GM21367 (cell line): Measurements from ENCODE around the gene C22orf23.

ENCODE experiments used
- ATAC-seq: cut with Tn5 transposase; IDR thresholded peaks from one replicate; pipeline ENCODE4 v1.9.1; 2021; ENCODE audit not compliant: unreplicated experiment

C22orf23 gene

DNA sequence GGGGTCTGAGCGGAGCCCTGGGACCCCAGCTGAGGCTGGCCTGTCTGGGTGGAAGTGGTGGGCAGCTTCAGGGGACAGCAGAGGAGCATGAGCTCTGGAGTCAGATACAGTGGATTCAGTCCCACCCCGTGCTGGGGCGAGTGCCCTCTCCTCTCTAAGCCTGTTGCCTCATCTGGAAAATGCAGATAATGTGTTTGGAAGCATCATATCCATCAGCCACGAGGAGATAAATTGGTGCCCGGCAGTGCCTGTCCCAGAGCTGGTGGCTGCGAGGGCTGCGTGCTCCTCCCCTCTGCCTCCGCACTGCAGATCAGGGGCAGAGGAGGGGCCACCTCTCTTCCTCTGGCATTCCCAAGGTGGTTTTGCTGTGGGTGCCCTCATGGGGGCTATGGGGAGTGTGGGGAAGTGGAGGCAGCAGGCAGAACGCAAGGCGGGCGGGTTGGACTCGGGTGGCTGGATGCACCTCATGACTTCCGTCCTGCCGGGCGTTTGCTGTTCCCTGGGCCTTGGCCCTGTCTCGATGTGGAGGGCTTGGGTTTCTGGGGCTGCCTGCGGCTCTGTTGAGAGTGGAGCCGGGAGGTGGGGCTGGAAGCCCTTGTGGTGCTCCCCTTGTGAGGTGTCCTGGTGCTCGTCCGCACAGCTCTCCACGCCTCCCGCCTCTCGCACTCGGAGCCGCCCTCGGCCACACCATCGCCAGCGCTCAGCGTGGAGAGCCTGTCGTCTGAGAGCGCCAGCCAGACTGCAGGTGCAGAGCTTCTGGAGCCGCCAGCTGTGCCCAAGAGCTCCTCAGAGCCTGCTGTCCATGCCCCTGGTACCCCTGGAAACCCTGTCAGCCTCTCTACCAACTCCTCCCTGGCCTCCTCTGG, 26.4 kb downstream of the C22orf23 start:
- ATAC-seq = no peak

DNA sequence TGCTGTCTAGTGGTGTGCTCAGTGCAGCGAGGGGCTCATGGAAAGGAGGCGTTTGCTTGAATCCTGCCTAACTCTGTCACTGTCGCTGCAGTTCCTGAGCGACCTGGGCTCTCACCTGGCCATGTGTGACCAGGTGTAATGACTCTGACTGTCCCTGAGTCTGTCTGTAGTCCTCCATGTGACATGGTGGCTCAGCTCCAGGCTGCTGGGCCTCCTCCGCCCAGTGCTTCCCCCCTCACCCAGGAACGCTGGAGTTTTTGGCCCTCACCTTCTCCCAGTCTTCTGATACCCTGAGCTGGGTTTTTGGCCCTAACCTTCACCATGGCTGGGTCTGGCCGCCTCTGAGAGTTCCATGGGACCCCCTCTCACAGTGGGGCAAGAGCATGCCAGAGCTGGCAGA, 27.0 kb downstream of the C22orf23 start:
- ATAC-seq = no peak

- ATAC-seq = no peak
Observed at GRCh38 chr22:37925767-37926166, 27.6 kb downstream of the C22orf23 start.

DNA sequence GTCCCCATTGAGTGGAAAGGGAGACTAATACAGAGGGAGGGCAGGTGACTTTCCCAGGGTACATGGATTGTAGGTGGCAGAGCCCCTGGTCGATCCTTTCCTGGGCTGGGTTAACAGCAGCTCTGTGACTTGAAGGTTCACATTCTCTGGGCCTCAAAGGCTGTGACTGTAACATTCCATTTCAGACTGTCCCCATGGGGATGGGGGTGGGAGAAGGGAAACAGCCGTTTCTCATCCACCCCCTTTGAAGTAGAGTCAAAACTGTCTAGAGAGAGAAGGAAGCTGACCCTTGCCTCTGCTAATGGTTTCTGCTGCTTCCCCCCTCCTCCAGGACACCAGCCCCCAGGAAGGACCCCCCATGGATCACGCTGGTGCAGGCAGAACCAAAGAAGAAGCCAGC, 28.1 kb downstream of the C22orf23 start:
- no peak for ATAC-seq

- no peak for ATAC-seq
Observed at GRCh38 chr22:37924386-37925065, 28.9 kb downstream of the C22orf23 start.

DNA sequence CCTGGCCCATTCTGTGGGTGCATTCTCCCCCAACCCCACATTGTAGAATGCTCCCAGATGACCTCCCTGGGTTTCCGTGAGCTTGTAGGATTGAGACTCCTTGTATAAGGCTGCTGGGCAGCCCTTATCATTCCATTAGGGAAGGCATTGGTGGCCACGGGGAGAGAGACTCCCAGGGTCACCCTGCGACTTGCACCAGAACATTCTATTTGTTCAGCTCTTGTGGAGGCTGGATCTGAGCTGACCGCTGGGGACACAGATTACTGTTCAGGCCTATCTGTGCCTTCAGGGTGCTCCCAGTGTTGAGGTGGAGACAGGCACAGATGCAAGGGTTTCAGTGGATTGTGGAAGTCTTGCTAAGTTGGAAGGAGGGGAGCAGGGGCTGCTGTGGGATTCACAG, 29.5 kb downstream of the C22orf23 start:
- no peak for ATAC-seq

DNA sequence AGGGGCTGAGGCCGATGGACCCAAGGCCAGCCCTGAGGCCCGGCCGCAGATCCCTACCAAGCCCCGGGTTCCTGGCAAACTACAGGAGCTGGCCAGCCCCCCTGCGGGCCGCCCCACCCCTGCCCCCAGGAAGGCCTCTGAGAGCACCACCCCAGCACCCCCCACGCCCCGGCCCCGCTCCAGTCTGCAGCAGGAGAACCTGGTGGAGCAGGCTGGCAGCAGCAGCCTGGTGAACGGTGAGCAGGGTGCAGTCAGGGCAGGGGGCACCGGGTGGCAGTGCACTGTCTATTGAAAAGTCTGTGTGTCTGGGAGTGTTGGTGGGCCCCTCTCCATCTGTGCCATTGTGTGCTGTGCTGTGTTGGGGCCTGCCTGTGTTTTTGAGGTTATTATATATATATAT, 31.2 kb downstream of the C22orf23 start:
- ATAC-seq = no peak

- no peak for ATAC-seq
Observed at GRCh38 chr22:37920126-37920525, 33.3 kb downstream of the C22orf23 start.

- ATAC-seq = no peak
Observed at GRCh38 chr22:37918580-37919270, 34.7 kb downstream of the C22orf23 start.

GRCh38 chr22:37917874-37918548, 35.4 kb downstream of the C22orf23 start:
- ATAC-seq = no peak

GRCh38 chr22:37916311-37916710, 37.1 kb downstream of the C22orf23 start:
- ATAC-seq = no peak

- no peak for ATAC-seq
Observed at GRCh38 chr22:37913233-37913721, 40.1 kb downstream of the C22orf23 start.

GRCh38 chr22:37912171-37912570, 41.2 kb downstream of the C22orf23 start:
- ATAC-seq = no peak

DNA sequence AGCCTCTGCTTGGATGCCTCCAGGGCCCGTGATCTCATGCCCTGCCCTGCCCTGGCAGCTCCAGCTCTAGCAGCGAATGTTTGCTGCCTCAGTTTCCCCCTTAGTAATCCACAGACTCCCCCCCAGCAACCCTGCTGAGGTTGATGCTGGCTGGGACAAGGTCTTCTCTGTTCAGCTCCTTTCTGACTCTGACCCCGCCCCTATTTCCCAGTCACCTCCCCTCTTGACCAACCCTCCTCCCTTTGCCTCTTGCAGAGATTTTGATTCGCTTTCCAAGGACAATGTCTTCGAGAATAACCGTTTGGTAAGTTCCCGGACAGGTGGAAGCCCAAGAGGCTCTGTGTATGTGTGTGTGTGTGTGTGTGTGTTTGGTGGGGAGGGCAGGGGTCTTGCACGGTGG, 41.7 kb downstream of the C22orf23 start:
- ATAC-seq = no peak

DNA sequence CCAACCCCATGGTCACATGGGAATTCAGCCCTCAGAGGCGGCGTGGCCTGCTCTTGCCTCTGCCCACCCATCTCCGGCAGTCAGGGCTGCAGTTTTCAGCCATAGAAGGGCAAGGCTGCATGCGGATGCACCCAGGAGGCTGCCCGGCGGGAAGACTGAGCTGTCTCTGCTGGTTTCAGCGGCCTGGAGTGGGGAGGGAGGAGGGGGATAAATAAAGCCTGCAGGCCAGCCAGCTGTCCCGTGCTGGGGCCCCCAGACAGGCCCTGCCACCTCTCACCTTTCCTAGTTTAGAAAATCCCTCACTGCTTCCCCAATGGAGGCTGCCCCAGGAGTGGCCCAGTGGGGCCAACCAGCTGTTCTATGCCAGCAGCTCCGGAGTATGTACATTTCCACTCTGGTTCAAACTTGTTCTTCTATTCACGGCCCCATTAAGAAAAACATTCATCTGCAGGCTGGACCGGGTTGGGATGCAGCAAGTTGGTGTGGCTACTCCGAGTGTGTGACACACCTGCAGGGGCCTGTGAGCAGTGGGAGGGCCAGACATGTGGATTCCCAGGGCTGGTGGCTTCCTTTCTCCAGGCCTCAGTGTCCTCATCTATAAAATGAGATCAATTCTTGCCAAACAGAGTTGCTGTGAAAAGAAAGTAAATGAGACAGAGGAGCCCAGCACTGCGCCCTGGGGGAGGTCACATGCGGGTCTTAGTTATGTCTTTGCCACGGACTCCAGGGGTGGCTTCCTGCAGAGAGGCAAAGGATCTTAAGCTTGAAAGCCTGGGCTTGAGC, 42.3 kb downstream of the C22orf23 start:
- no peak for ATAC-seq

GRCh38 chr22:37909766-37910165, 43.6 kb downstream of the C22orf23 start:
- no peak for ATAC-seq

GRCh38 chr22:37907036-37907954, 46.1 kb downstream of the C22orf23 start:
- no peak for ATAC-seq

- peak; percentile 22 for ATAC-seq
Observed at GRCh38 chr22:37906364-37907008, 46.9 kb downstream of the C22orf23 start.
